HG03469 (cell line): ENCODE data around the gene GRK6.

ENCODE experiments used
- ATAC-seq: cut with Tn5 transposase; IDR thresholded peaks from one replicate; pipeline ENCODE4 v1.9.1; 2021; ENCODE audit warnings: mild to moderate bottlenecking, moderate library complexity, moderate number of reproducible peaks; ENCODE audit not compliant: unreplicated experiment

Gene GRK6

DNA sequence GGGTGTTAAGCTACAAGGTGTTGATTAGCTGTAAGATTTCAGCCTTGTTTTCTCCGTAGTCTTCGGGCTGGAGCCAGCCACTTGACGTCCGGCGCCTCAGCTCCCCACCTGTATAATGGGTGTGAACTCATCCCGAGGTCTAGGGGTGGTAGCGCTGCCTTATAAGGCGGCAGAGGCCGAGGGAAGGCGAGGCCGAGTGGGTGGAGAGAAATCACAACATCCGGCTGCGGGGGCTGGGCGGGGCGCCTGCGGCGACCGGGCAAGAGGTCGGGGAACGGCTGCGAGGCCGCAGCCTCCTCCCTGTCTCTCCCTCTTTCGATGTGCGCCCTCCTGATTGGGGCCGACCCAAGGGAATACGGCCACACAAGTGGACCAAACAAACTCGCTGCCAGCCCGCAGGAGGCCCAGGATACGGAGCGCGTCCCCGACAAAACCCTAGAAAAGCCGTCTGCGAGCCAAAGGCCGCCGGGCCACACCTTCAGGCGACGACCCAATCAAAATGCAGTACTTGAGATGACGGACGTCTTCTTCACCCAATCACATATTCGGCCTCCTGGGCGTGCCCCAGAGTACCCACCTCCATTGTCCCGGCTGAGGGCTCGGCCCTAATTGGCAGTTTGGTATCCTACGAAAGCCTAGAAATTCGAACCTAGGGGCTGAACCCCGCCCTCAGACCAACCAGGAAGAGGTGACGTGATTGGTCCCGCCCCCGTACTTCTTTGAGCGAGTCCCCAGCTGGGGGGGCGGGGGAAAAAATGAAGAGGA, 493 bp upstream of the GRK6 start:
- ATAC-seq = peak; percentile 69

DNA sequence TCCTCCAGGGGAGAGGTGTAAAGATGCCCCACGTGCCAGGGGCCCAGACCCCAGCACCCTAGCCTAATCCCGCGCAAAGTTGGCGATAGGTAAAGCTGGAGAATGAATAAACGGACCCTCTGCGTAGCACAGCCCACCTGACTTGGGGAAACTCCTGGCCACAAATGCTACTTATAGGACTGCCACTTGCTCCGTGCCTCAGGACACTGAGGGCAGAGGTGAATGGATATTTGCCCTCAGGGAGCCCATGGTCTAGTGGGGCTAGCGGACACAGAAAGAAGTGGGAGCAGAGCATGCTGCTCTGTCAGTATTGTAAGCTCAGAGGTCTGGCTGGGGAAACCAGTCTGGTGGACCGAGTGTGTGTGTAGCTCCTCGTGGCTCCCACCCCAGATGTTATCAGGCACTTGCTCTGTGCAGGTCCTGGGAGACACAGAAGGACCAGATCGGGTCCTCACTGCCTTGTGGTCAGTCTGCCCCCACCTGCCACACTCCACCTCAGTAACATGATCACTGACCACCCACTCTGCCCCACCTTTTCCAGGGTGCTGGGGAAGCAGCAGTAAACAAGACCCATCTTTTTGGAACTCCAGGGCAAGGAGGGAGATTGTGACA, 841 bp downstream of the GRK6 start:
- no peak for ATAC-seq

GRCh38 chr5:177427919-177428573, 1.6 kb downstream of the GRK6 start:
- no peak for ATAC-seq

DNA sequence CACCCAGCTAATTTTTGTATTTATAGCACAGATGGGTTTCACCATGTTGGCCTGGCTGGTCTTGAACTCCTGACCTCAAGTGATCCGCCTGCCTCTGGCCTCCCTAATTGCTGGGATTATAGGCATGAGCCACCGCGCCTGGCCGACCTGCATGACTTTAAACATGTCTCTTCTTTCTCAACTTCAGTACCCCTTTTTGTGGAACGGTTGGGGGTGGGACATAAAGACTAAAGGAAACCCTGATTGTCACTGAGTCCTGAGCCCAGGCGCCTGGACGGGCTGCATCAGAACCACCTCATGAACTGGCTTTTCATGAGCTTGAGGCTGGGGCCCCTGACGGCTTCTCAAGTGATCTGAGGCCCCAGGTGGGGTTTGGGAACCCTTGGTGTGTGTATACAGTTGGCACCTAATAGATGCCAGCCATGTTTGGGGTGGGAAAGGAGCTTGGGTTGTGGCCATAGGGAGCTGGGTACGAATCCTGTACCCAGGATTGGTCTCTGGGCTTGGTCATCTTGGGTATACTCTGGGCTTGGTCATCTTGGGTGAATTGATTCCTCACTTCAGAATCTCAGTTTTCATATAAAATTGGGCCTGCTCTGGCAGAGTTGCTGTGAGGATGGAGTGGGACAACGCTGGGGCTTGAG, 2.2 kb downstream of the GRK6 start:
- no peak for ATAC-seq

DNA sequence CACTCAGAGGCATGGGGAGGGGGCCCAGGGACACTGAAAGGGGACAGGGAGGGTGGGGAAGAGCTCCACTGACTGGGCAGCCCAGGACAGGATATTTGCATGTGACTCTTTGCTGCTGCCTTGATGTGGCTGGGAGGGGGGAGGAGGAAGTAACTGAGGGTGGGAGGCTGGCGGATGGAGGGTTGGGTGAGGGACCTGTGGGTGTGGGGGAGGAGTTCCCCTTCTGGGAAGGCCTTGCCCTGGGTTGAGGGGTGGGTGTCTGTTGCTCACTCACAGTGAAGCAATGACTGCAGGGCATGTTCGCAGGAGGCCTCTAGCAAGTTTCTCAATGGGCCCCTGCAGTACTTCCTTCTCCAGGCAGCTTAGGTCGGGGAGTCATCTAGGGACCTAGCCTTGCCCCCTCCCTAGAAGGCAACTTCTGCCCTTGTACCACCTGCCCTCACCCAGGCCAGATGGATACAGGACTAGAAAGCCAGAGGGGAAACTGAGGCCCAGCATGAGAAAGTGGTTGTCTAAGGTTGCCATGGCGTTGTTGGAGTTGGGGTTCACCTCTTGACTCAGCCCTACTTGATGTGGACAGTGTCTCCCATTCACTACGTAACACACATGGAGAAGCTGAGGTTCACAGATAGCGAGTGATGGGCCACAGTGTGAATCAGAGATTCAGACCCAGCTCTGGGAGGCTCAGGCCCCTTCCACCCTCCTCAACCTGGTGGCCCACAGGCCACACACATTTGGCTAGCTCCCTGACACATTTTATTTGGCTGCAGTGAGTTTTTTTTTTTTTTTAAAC, 3.0 kb downstream of the GRK6 start:
- no peak for ATAC-seq

- no peak for ATAC-seq
Observed at GRCh38 chr5:177430140-177430951, 3.9 kb downstream of the GRK6 start.

- no peak for ATAC-seq
Observed at GRCh38 chr5:177430972-177431316, 4.5 kb downstream of the GRK6 start.

GRCh38 chr5:177431317-177432142, 5.1 kb downstream of the GRK6 start:
- ATAC-seq = peak; percentile 32

DNA sequence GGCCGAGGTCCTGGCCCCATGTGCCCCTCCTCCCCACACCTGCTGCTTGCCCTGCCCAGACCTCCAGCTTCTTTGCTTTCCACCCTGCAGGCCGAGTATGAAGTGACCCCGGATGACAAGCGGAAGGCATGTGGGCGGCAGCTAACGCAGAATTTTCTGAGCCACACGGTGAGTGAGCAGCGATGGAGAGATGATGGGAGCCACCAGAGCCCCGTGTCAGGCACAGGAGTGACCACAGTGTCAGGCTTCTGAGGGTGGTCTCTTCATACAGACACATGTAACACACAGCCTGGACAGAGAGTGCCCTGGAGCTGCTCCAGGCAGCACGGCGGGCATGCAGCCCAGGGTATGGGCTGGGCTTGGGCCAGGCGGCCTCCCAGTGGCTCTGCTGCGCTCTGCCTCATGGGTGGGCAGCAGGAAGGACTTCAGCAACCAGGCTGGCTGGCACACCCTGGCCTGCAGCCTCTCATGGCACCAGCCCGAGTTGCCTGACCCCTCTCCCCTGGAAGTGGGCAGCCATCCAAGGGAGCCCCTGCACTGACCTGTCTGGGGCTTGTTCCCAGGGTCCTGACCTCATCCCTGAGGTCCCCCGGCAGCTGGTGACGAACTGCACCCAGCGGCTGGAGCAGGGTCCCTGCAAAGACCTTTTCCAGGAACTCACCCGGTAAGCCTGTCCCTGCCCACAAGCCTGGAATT, 5.8 kb downstream of the GRK6 start:
- no peak for ATAC-seq

- ATAC-seq = no peak
Observed at GRCh38 chr5:177432839-177433657, 6.6 kb downstream of the GRK6 start.

DNA sequence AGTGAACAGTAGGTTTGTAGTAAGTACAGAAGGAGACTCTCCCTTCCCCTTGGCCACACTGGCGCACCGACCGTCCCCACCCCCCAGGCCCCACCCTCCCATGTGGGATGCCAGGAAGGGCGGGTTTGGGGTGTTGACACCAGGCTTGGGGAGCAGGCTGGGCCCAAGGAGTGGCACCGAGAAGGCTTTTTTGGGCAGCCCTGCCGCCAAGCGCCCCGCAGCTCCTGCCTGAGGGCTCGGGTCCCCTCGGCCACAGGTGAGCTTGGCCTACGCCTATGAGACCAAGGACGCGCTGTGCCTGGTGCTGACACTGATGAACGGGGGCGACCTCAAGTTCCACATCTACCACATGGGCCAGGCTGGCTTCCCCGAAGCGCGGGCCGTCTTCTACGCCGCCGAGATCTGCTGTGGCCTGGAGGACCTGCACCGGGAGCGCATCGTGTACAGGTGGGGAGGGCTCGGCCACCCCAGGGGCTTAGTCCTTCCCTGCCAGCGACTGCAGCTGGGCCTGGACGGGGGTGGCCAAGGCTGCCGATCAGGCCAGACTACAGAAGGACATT, 7.3 kb downstream of the GRK6 start:
- no peak for ATAC-seq

- ATAC-seq = no peak
Observed at GRCh38 chr5:177434437-177434836, 8.0 kb downstream of the GRK6 start.

GRCh38 chr5:177434942-177435738, 8.7 kb downstream of the GRK6 start:
- ATAC-seq = no peak

GRCh38 chr5:177435847-177436536, 9.5 kb downstream of the GRK6 start:
- no peak for ATAC-seq

GRCh38 chr5:177437623-177438022, 11.1 kb downstream of the GRK6 start:
- no peak for ATAC-seq

GRCh38 chr5:177438468-177438867, 12.0 kb downstream of the GRK6 start:
- ATAC-seq = no peak
